WTC11 (cell line): Measurements from ENCODE around the gene ADK.

Experiments
- CTCF ChIP-seq: fragments of 200-600 bp; IDR thresholded peaks from 2 replicates; pipeline ENCODE4 v1.8.0; 2022; ENCODE audit warnings: antibody characterized with exemption
- FOXP4 ChIP-seq: sonication (generic); formaldehyde crosslinking; IDR thresholded peaks from 2 replicates; pipeline ENCODE4 v1.8.0; 2022; ENCODE audit warnings: mild to moderate bottlenecking, missing genetic modification reagents
- JUN ChIP-seq: sonication (generic); formaldehyde crosslinking; IDR thresholded peaks from 2 replicates; pipeline ENCODE4 v1.8.0; 2023; ENCODE audit warnings: mild to moderate bottlenecking, missing genetic modification reagents
- MAX ChIP-seq: sonication (generic); formaldehyde crosslinking; IDR thresholded peaks from 2 replicates; pipeline ENCODE4 v1.8.0; 2022; ENCODE audit warnings: mild to moderate bottlenecking, missing genetic modification reagents
- PRDM15 ChIP-seq: sonication (generic); formaldehyde crosslinking; IDR thresholded peaks from 2 replicates; pipeline ENCODE4 v1.8.0; 2022; ENCODE audit warnings: missing genetic modification reagents
- PREB ChIP-seq: sonication (generic); formaldehyde crosslinking; IDR thresholded peaks from 2 replicates; pipeline ENCODE4 v1.8.1; 2022; ENCODE audit warnings: mild to moderate bottlenecking, missing genetic modification reagents, moderate library complexity, borderline replicate concordance
- SP1 ChIP-seq: sonication (generic); formaldehyde crosslinking; conservative IDR thresholded peaks from 2 replicates; pipeline ENCODE4 v1.8.1; 2022; ENCODE audit warnings: missing genetic modification reagents
- USF2 ChIP-seq: sonication (generic); formaldehyde crosslinking; IDR thresholded peaks from 2 replicates; pipeline ENCODE4 v1.8.1; 2023; ENCODE audit warnings: mild to moderate bottlenecking, missing genetic modification reagents, moderate library complexity

GRCh38 chr10:74238031-74238431 lies 87.0 kb downstream of the ADK start:
- no peak for TF ChIP-seq CTCF
- no peak for TF ChIP-seq USF2 (CRISPR knock-in tag)
- TF ChIP-seq SP1 = no peak
- no peak for TF ChIP-seq MAX (CRISPR knock-in tag)
- no peak for TF ChIP-seq PRDM15 (CRISPR knock-in tag)
- no peak for TF ChIP-seq JUN (CRISPR knock-in tag)
- TF ChIP-seq FOXP4 (CRISPR knock-in tag) = no peak
- no peak for TF ChIP-seq PREB (CRISPR knock-in tag)
